Mammary epithelial cell (primary cell): Measurements from ENCODE around the gene GRIN2A.

ENCODE experiments used
- EZH2 ChIP-seq: IDR thresholded peaks from 2 replicates; pipeline ENCODE4 v1.6.1; 2012; ENCODE audit warnings: low read length, inconsistent platforms, borderline replicate concordance
- TF ChIP-seq, protein P1 (sequence below), 2 donors: IDR thresholded peaks in 1 of 2; conservative IDR thresholded peaks in 1 of 2; 2 replicates each; pipeline ENCODE4 v1.5.1; 2011 to 2012; ENCODE audit warnings: inconsistent platforms in 2 of 2, low read length in 2 of 2, mild to moderate bottlenecking in 2 of 2, control low read depth in 1 of 2, low read depth in 1 of 2; ENCODE audit not compliant: insufficient read depth in 1 of 2; ENCODE audit errors: extremely low read depth in 1 of 2

- TF ChIP-seq, protein P1, sequence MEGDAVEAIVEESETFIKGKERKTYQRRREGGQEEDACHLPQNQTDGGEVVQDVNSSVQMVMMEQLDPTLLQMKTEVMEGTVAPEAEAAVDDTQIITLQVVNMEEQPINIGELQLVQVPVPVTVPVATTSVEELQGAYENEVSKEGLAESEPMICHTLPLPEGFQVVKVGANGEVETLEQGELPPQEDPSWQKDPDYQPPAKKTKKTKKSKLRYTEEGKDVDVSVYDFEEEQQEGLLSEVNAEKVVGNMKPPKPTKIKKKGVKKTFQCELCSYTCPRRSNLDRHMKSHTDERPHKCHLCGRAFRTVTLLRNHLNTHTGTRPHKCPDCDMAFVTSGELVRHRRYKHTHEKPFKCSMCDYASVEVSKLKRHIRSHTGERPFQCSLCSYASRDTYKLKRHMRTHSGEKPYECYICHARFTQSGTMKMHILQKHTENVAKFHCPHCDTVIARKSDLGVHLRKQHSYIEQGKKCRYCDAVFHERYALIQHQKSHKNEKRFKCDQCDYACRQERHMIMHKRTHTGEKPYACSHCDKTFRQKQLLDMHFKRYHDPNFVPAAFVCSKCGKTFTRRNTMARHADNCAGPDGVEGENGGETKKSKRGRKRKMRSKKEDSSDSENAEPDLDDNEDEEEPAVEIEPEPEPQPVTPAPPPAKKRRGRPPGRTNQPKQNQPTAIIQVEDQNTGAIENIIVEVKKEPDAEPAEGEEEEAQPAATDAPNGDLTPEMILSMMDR (conservative IDR thresholded peaks at IDR 0.05 in 1 of 2, IDR thresholded peaks at IDR 0.05 in 1 of 2; ENCODE audit: extremely low read depth in 1 of 2, insufficient read depth in 1 of 2, low read depth in 1 of 2, low read length in 2 of 2): no peak
- TF ChIP-seq EZH2: no peak
These were observed 445.7 kb downstream of the GRIN2A start for GRCh38 chr16:9736547-9736946.
